Activated gamma-delta T cell (primary cell): ENCODE results near the gene PARL.
"Not testable (repeated sequence)": the region's sequence is repeated elsewhere in the genome, so short reads cannot be mapped to it uniquely, and the experiment has no call there.

Experiments used
- DNase-seq: peaks from one replicate; lab custom pipeline; 2025; lab: John Stamatoyannopoulos, UW

The PARL gene

GRCh38 chr3:183904833-183905780, 20.4 kb upstream of the PARL start:
- no peak for DNase-seq

GRCh38 chr3:183898028-183898431, 13.3 kb upstream of the PARL start:
- DNase-seq, result no peak

- DNase-seq, result no peak
These were observed 12.9 kb upstream of the PARL start for GRCh38 chr3:183897606-183898005.

GRCh38 chr3:183896610-183897009, 11.9 kb upstream of the PARL start:
- DNase-seq, result no peak

GRCh38 chr3:183896184-183896583, 11.5 kb upstream of the PARL start:
- no peak for DNase-seq

- DNase-seq, result no peak
These were observed 11.1 kb upstream of the PARL start for GRCh38 chr3:183895774-183896173.

GRCh38 chr3:183895296-183895695, 10.6 kb upstream of the PARL start:
- DNase-seq, result no peak

GRCh38 chr3:183892610-183893214, 8.0 kb upstream of the PARL start:
- DNase-seq, result no peak

GRCh38 chr3:183885766-183886165, 1.1 kb upstream of the PARL start:
- DNase-seq, result no peak

- DNase-seq, result no peak
These were observed 618 bp downstream of the PARL start for GRCh38 chr3:183884097-183884426.

- DNase-seq, result no peak
These were observed 1.2 kb downstream of the PARL start for GRCh38 chr3:183883291-183884096.

GRCh38 chr3:183880121-183880520, 4.6 kb downstream of the PARL start:
- DNase-seq, result no peak

GRCh38 chr3:183879243-183879642, 5.4 kb downstream of the PARL start:
- DNase-seq, result no peak

GRCh38 chr3:183878071-183878470, 6.6 kb downstream of the PARL start:
- no peak for DNase-seq

- not testable (repeated sequence) for DNase-seq
These were observed 7.5 kb downstream of the PARL start for GRCh38 chr3:183877227-183877626.

GRCh38 chr3:183875411-183875810, 9.3 kb downstream of the PARL start:
- no peak for DNase-seq

- no peak for DNase-seq
These were observed 10.8 kb downstream of the PARL start for GRCh38 chr3:183873914-183874313.

- no peak for DNase-seq
These were observed 13.1 kb downstream of the PARL start for GRCh38 chr3:183871541-183871940.

GRCh38 chr3:183870563-183870962, 14.1 kb downstream of the PARL start:
- DNase-seq, result no peak

- DNase-seq, result no peak
These were observed 15.9 kb downstream of the PARL start for GRCh38 chr3:183868796-183869195.

GRCh38 chr3:183862610-183863009, 22.1 kb downstream of the PARL start:
- DNase-seq, result no peak

GRCh38 chr3:183857863-183858262, 26.8 kb downstream of the PARL start:
- no peak for DNase-seq
